Activated B cell treated with CpG ODN at 0.5 μM for 24 hours (primary cell): ENCODE measurements around the gene SRPRB. TPM values are rescaled to one million over a fixed set of nuclear protein-coding genes. Genes with fewer than 3 reads are reported as not detected.

Experiments
- ATAC-seq: fragments of 200-7000 bp; cut with Tn5 transposase; one replicate; pipeline ENCODE4 v1.10.0; 2021; ENCODE audit warnings: low read depth, mild to moderate bottlenecking, moderate library complexity
- CTCF ChIA-PET: fragments of 350-600 bp; sonication (Branson Sonifier 250); formaldehyde crosslinking; loops from one replicate; lab custom pipeline; 2021; ENCODE audit warnings: antibody characterized with exemption; lab: Charles Lee
- POLR2A ChIA-PET: fragments of 350-600 bp; sonication (Branson Sonifier 250); formaldehyde crosslinking; loops from one replicate; lab custom pipeline; 2021; ENCODE audit warnings: antibody characterized with exemption; lab: Charles Lee
- DNase-seq: peaks from one replicate; pipeline ENCODE4 v3.0.0; 2022
- H3K27ac Mint-ChIP-seq: one replicate; pipeline ENCODE4 v1.8.0; 2020; ENCODE audit warnings: mixed read lengths
- H3K27me3 Mint-ChIP-seq: one replicate; pipeline ENCODE4 v1.8.0; 2021; ENCODE audit warnings: mixed read lengths
- H3K36me3 Mint-ChIP-seq: one replicate; pipeline ENCODE4 v1.8.0; 2021; ENCODE audit warnings: low read depth, mixed read lengths
- H3K4me1 Mint-ChIP-seq: one replicate; pipeline ENCODE4 v1.8.0; 2021; ENCODE audit warnings: mixed read lengths
- H3K4me3 Mint-ChIP-seq: one replicate; pipeline ENCODE4 v1.8.0; 2020; ENCODE audit warnings: mild to moderate bottlenecking, mixed read lengths
- H3K9me3 Mint-ChIP-seq: one replicate; pipeline ENCODE4 v1.8.0; 2020; ENCODE audit warnings: mixed read lengths
- CTCF ChIP-seq: fragments of 200-600 bp; IDR thresholded peaks from one replicate; pipeline ENCODE4 v1.8.0; 2022; ENCODE audit warnings: antibody characterized with exemption, mild to moderate bottlenecking
- intact Hi-C: fragments of 100-400 bp; cut with micrococcal nuclease; formaldehyde crosslinking; loops from one replicate; pipeline ENCODE4 v1.15.1; 2024
- total RNA-seq: library from RNA; stranded (reverse); gene quantifications from 2 replicates; pipeline ENCODE4 v1.2.3, GENCODE V29; 2022

Gene SRPRB
- total RNA-seq, 1 donor from 2014 or later: 36.5 TPM

- ChIA-PET POLR2A (interaction anchor here (0.6 kb wide), 1 partner anchor 42 kb away, joined by 3 read pairs; no protein-coding TSS in a partner anchor), CTCF (no interaction called here)
- Mint-ChIP-seq H3K27me3 (peaks cover 30% of the 10 kb centered on the region), H3K36me3 (no peaks in the 10 kb centered on the region), H3K4me3 (no peak overlapping the region), H3K27ac (no peak overlapping the region), H3K4me1 (no peaks in the 10 kb centered on the region), H3K9me3 (no peaks in the 10 kb centered on the region)
- no peak for ATAC-seq
- intact Hi-C loops: no loop called here
- TF ChIP-seq CTCF: no peak
- no peak for DNase-seq
Measured at GRCh38 chr3:133869586-133869985, 64.0 kb downstream of the SRPRB start.

DNA sequence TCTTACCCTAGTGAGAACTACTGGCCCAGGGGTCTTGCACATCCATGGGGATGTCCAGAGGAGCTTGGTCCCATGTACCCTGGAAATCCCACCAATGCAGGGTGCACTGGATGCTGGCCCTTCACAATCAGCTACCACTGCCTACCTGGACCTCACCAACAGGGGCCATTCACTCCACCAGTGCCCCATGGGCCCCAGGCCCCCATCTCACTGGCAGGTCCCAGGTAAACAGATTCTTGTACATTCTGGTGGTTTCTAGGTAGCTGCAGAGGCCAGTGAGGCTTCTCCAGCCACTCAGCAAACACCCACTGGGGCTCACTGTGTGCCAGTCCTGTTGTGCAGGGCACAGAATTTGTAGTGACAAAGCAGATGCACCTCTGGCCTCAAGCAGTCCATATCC lies 65.2 kb downstream of the SRPRB start:
- intact Hi-C loops: no loop called here
- no peaks in the 10 kb centered on the region for H3K36me3 Mint-ChIP-seq
- no peak for TF ChIP-seq CTCF
- H3K4me1 Mint-ChIP-seq: no peaks in the 10 kb centered on the region
- no peaks in the 10 kb centered on the region for H3K9me3 Mint-ChIP-seq
- DNase-seq: no peak
- H3K27ac Mint-ChIP-seq: no peak overlapping the region
- CTCF ChIA-PET: no interaction called here
- POLR2A ChIA-PET: no interaction called here
- H3K4me3 Mint-ChIP-seq: no peak overlapping the region
- peaks cover 32% of the 10 kb centered on the region for H3K27me3 Mint-ChIP-seq
- no peak for ATAC-seq

Other genes with a start within 250 kb of the SRPRB start
- gene CDV3, start 232.1 kb upstream of the SRPRB start, total RNA-seq: 227 and 229 TPM in 2 replicates
- gene TOPBP1, start 143.9 kb upstream of the SRPRB start, total RNA-seq: 45.8 and 49.9 TPM in 2 replicates
- 0.10 and 0.29 TPM in 2 replicates for gene TF, start 59.4 kb upstream of the SRPRB start, total RNA-seq
- not detected in 2 replicates for gene RAB6B, start 90.1 kb downstream of the SRPRB start, total RNA-seq
- not detected in 2 replicates for gene SLCO2A1, start 224.1 kb downstream of the SRPRB start, total RNA-seq